OCI-LY1 (cell line): ENCODE data around the gene SUFU.
A peak's percentile ranks its signal among the peaks of the same experiment; 100 is the strongest.

Experiments
- H2AFZ ChIP-seq: fragments of 200-600 bp; sonication (generic), shearing (Covaris generic); 2 replicates; pipeline ENCODE4 v1.6.0; 2014; ENCODE audit warnings: antibody characterized with exemption, mild to moderate bottlenecking, low read length
- H3F3A ChIP-seq: fragments of 200-600 bp; sonication (generic), shearing (Covaris generic); 2 replicates; pipeline ENCODE4 v1.6.0; 2014; ENCODE audit warnings: mild to moderate bottlenecking, antibody characterized with exemption, low read length, moderate library complexity; ENCODE audit not compliant: insufficient read depth
- H3K27ac ChIP-seq: fragments of 200-600 bp; sonication (generic); 2 replicates; pipeline ENCODE4 v1.5.1; 2014; ENCODE audit warnings: low read length, mixed run types, mild to moderate bottlenecking, low read depth; ENCODE audit not compliant: poor library complexity, severe bottlenecking
- H3K27me3 ChIP-seq: fragments of 200-600 bp; sonication (generic); 2 replicates; pipeline ENCODE4 v1.6.0; 2014; ENCODE audit warnings: antibody characterized with exemption, mild to moderate bottlenecking, low read length, moderate library complexity; ENCODE audit not compliant: insufficient read depth
- H3K36me3 ChIP-seq: fragments of 200-600 bp; sonication (generic); 2 replicates; pipeline ENCODE4 v1.6.1; 2014; ENCODE audit warnings: mild to moderate bottlenecking, antibody characterized with exemption, low read length, moderate library complexity, mixed read lengths; ENCODE audit not compliant: insufficient read depth
- H3K4me1 ChIP-seq: fragments of 200-600 bp; sonication (generic); 2 replicates; pipeline ENCODE4 v1.5.1; 2014; ENCODE audit warnings: mild to moderate bottlenecking, low read length, moderate library complexity; ENCODE audit not compliant: insufficient read depth, severe bottlenecking
- H3K4me2 ChIP-seq: fragments of 200-600 bp; sonication (generic), shearing (Covaris generic); 2 replicates; pipeline ENCODE4 v1.6.1; 2014; ENCODE audit warnings: low read length
- H3K4me3 ChIP-seq: fragments of 200-600 bp; sonication (generic); 2 replicates; pipeline ENCODE4 v1.5.1; 2014; ENCODE audit warnings: low read length, low read depth, mild to moderate bottlenecking, mixed read lengths; ENCODE audit not compliant: poor library complexity, severe bottlenecking
- H3K79me2 ChIP-seq: fragments of 200-600 bp; shearing (Covaris generic); 2 replicates; pipeline ENCODE4 v1.6.1; 2016; ENCODE audit warnings: mixed run types, low read length, mixed read lengths; ENCODE audit not compliant: insufficient read depth
- H3K9ac ChIP-seq: fragments of 200-600 bp; sonication (generic), shearing (Covaris generic); 2 replicates; pipeline ENCODE4 v1.6.1; 2014; ENCODE audit warnings: mild to moderate bottlenecking, low read length, mixed read lengths
- H3K9me2 ChIP-seq: fragments of 200-600 bp; sonication (generic), shearing (Covaris generic); 2 replicates; pipeline ENCODE4 v1.6.1; 2014; ENCODE audit warnings: low read depth, mild to moderate bottlenecking, low read length, mixed read lengths
- H3K9me3 ChIP-seq: fragments of 200-600 bp; shearing (Covaris generic); 2 replicates; pipeline ENCODE4 v1.6.1; 2014; ENCODE audit warnings: low read length, mixed read lengths
- H4K20me1 ChIP-seq: fragments of 200-600 bp; sonication (generic), shearing (Covaris generic); 2 replicates; pipeline ENCODE4 v1.6.0; 2016; ENCODE audit warnings: mild to moderate bottlenecking, low read length; ENCODE audit not compliant: insufficient read depth
- CTCF ChIP-seq: fragments of 200-600 bp; sonication (generic), shearing (Covaris generic); IDR thresholded peaks from 2 replicates; pipeline ENCODE4 v1.5.1; 2017; ENCODE audit warnings: mild to moderate bottlenecking, antibody characterized with exemption, low read length, moderate library complexity, mixed read lengths
- EZH2 ChIP-seq: fragments of 200-600 bp; sonication (generic), shearing (Covaris generic); IDR thresholded peaks from 2 replicates; pipeline ENCODE4 v1.8.0; 2017; ENCODE audit warnings: borderline replicate concordance, mixed run types, mild to moderate bottlenecking, antibody characterized with exemption, low read length, moderate library complexity, mixed read lengths

Gene SUFU

GRCh38 chr10:102649797-102650654 is 146.3 kb downstream of the SUFU start:
- H3K27ac ChIP-seq: peak overlapping the region; percentile 98
- peaks cover 79% of the 10 kb centered on the region for H3K4me1 ChIP-seq
- TF ChIP-seq EZH2: no peak
- TF ChIP-seq CTCF: no peak
- H3K27me3 ChIP-seq: no peaks in the 10 kb centered on the region
- peaks cover 9% of the 10 kb centered on the region for H3F3A ChIP-seq
- no peaks in the 10 kb centered on the region for H3K9me2 ChIP-seq
- peak overlapping the region; percentile 90 for H3K4me3 ChIP-seq
- H2AFZ ChIP-seq: no peak overlapping the region
- peak overlapping the region; percentile 83 for H3K9ac ChIP-seq
- H4K20me1 ChIP-seq: no peaks in the 10 kb centered on the region
- peak overlapping the region; percentile 94 for H3K4me2 ChIP-seq
- no peaks in the 10 kb centered on the region for H3K9me3 ChIP-seq
- peaks cover 16% of the 10 kb centered on the region; the same call in 1 of the 2 replicates for H3K36me3 ChIP-seq
- H3K79me2 ChIP-seq: peaks cover 9% of the 10 kb centered on the region; the same call in 1 of the 2 replicates

GRCh38 chr10:102650655-102651454 is 147.1 kb downstream of the SUFU start:
- H3K4me1 ChIP-seq: peaks cover 79% of the 10 kb centered on the region
- no peaks in the 10 kb centered on the region for H4K20me1 ChIP-seq
- H3K9me3 ChIP-seq: no peaks in the 10 kb centered on the region
- peaks cover 9% of the 10 kb centered on the region for H3F3A ChIP-seq
- H3K9ac ChIP-seq: peak overlapping the region; percentile 83
- no peak for TF ChIP-seq CTCF
- no peak for TF ChIP-seq EZH2
- H2AFZ ChIP-seq: no peak overlapping the region
- H3K4me2 ChIP-seq: peak overlapping the region; percentile 94
- H3K9me2 ChIP-seq: no peaks in the 10 kb centered on the region
- peak overlapping the region; percentile 90 for H3K4me3 ChIP-seq
- no peaks in the 10 kb centered on the region for H3K27me3 ChIP-seq
- peaks cover 9% of the 10 kb centered on the region; the same call in 1 of the 2 replicates for H3K79me2 ChIP-seq
- peaks cover 25% of the 10 kb centered on the region for H3K36me3 ChIP-seq
- H3K27ac ChIP-seq: peak overlapping the region; percentile 98

DNA sequence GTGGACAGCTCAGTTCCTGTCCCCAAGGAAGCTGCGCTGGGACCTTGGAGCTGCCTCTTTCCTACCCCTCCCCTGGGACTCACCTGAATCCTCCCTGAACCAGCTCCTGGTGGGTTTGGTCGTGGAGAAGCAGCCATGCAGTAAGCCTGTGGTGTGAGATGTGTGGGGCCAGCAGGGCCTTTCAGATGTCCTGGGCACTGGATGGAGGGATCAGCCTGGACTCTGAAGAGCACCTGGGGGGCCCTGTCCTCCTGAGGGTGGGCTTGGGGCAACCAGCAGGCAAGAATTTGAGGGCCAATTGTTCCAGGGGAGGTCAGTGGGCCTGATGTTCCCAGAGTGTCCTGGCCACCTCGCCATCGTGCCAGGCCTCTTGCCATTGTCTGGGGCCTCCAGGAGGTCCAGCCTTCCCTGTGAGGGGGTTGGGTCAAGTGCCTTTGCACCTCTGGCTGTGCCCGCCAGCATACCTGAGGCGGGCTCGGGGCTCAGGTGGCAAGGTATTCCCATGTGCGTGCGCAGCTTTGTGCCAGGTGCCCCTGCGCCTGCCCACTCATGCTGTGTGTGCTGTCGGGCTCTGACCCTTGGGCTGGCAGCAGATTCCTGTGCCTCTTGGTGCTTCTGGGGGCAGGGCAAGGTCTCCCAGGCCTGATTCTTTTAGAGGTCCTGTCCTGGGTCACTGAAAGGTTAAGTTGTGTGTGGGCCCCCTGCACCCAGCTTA is 147.8 kb downstream of the SUFU start:
- H3K36me3 ChIP-seq: peaks cover 32% of the 10 kb centered on the region
- no peaks in the 10 kb centered on the region for H3K9me2 ChIP-seq
- peak overlapping the region; percentile 94 for H3K4me2 ChIP-seq
- H3K9ac ChIP-seq: peak overlapping the region; percentile 83; the same call in 1 of the 2 replicates
- peak overlapping the region; percentile 98 for H3K27ac ChIP-seq
- TF ChIP-seq CTCF (no peak), EZH2 (no peak)
- H3K9me3 ChIP-seq: no peaks in the 10 kb centered on the region
- peak overlapping the region; percentile 90 for H3K4me3 ChIP-seq
- H2AFZ ChIP-seq: no peak overlapping the region
- H3F3A ChIP-seq: peaks cover 9% of the 10 kb centered on the region
- no peaks in the 10 kb centered on the region for H4K20me1 ChIP-seq
- no peaks in the 10 kb centered on the region for H3K27me3 ChIP-seq
- peaks cover 72% of the 10 kb centered on the region for H3K4me1 ChIP-seq
- H3K79me2 ChIP-seq: peaks cover 9% of the 10 kb centered on the region; the same call in 1 of the 2 replicates
